ENCODE results near the gene DAZAP2. TPM values are rescaled to one million over a fixed set of nuclear protein-coding genes. Genes with fewer than 3 reads are reported as not detected.

The DAZAP2 gene
- total RNA-seq, 2 experiments from 2014 or later: 292 to 310 TPM

- H3K4me1 ChIP-seq (ENCODE audit: insufficient read depth, low read length): peaks cover 16% of the 10 kb centered on the region
- H3K9me3 Mint-ChIP-seq: no peaks in the 10 kb centered on the region
- H3K27me3 ChIP-seq (ENCODE audit: control insufficient read depth in 1 of 2, insufficient read depth in 2 of 2, low read length in 2 of 2): no peaks in the 10 kb centered on the region
- H3K27ac ChIP-seq (ENCODE audit: low read depth in 1 of 2, low read length in 2 of 2): peak overlapping the region in 1 of 2 donors; percentile 71
- H3K4me3 Mint-ChIP-seq: peak overlapping the region; percentile 94
- intact Hi-C loops (cut with DNase I, micrococcal nuclease): loop anchor here (2.0 to 10.0 kb wide), 5 partner anchors 44 to 169 kb away; partner anchors contain the start of genes TFCP2 (in 2 of the 2), CSRNP2 (in 1 of the 2) and LETMD1 (in 1 of the 2)
- H3K4me1 Mint-ChIP-seq (ENCODE audit: low read depth): peaks cover 33% of the 10 kb centered on the region
- ChIA-PET CTCF (interaction anchor here (1.5 to 4.0 kb wide), 2 partner anchors 22 to 44 kb away, joined by 3 to 40 read pairs; partner anchors contain the start of genes DAZAP2 and TFCP2), POLR2A (interaction anchor here (0.9 to 5.1 kb wide), 13 partner anchors 8 to 152 kb away, joined by 3 to 221 read pairs (median 15); partner anchors contain the start of genes CSRNP2, DAZAP2, SMAGP and TFCP2)
- peak overlapping the region; percentile 98 for H3K4me3 ChIP-seq (ENCODE audit: low read length)
- H3K36me3 ChIP-seq (ENCODE audit: insufficient read depth, low read length): no peaks in the 10 kb centered on the region
- no peak for TF ChIP-seq CTCF (IDR thresholded peaks at IDR 0.05)
- peak overlapping the region; percentile 95 for H3K27ac Mint-ChIP-seq
- peaks cover 10% of the 10 kb centered on the region for H3K36me3 Mint-ChIP-seq (ENCODE audit: low read depth)
- H3K27me3 Mint-ChIP-seq: no peaks in the 10 kb centered on the region
- ATAC-seq (ENCODE audit: poor library complexity) (no peak), DNase-seq (peak in 1 of 14 experiments; percentile 13)
- no peaks in the 10 kb centered on the region for H3K9me3 ChIP-seq (ENCODE audit: control insufficient read depth in 1 of 2, insufficient read depth in 1 of 2, low read length in 2 of 2)
Observed at GRCh38 chr12:51216642-51217041, 22.0 kb upstream of the DAZAP2 start.

DNA sequence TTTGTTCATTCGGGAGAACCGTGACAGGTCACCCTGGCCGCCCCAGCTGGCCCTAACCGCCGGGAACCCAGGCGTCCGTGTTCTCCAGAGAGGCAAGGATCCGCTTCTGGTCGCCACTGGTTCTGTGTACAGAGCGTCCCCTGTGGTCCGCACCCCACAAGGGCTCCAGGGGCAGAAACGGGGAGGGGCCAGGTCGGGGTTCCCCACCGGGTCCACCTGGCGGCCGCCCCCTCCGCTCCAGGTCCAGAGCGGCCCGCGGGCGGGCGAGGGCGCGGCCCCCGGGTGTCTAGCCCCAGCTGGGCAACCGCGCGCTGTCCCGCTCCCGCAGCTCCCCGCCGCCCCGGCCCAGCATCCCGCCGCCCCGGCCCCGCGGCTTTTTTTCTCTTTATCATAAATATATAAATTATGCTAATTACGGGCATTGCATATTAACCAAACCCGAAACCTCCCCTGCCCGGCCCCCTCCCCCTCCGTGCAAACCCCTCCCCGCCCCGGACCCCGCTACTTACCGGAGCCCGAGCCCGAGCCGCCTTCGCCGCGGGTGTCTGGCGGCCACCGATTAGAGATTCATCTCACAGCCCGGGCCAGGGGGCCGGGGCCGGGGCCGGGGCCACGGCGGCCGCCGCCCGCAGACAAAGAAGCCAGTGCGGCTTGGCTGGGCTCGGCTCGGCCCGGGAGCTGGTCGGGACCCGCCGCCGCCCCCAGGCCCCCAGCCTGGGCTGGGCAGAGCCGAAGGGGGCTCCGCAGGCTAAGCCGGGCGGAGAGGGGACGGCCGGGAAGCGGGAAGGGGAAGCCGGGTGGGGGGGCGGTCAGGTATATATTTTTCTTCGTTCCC, 21.3 kb upstream of the DAZAP2 start:
- DNase-seq: peak; percentile 42 to 79 (median 51)
- peak overlapping the region; percentile 98 for H3K27ac Mint-ChIP-seq

More for the DNA sequence above, 21.3 kb upstream of the DAZAP2 start:
- Histone ChIP-seq H3K4me3 (ENCODE audit: low read length) (peak overlapping the region; percentile 98), H3K9me3 (ENCODE audit: control insufficient read depth in 1 of 2, insufficient read depth in 1 of 2, low read length in 2 of 2) (no peaks in the 10 kb centered on the region), H3K4me1 (ENCODE audit: insufficient read depth, low read length) (peaks cover 16% of the 10 kb centered on the region), H3K27ac (ENCODE audit: low read depth in 1 of 2, low read length in 2 of 2) (peak overlapping the region; percentile 86 to 92), H3K36me3 (ENCODE audit: insufficient read depth, low read length) (no peaks in the 10 kb centered on the region), H3K27me3 (ENCODE audit: control insufficient read depth in 1 of 2, insufficient read depth in 2 of 2, low read length in 2 of 2) (no peaks in the 10 kb centered on the region)
- POLR2A ChIA-PET: interaction anchor here (0.9 to 5.1 kb wide), 26 partner anchors 8 to 1789 kb away, joined by 3 to 221 read pairs (median 9); partner anchors contain the start of genes ATF1, BIN2, CSRNP2 and DAZAP2
- Mint-ChIP-seq H3K9me3 (no peaks in the 10 kb centered on the region), H3K4me3 (peak overlapping the region; percentile 94), H3K36me3 (ENCODE audit: low read depth) (peaks cover 10% of the 10 kb centered on the region), H3K27me3 (no peaks in the 10 kb centered on the region), H3K4me1 (ENCODE audit: low read depth) (peaks cover 33% of the 10 kb centered on the region)
- no peak for TF ChIP-seq CTCF (IDR thresholded peaks at IDR 0.05)
- intact Hi-C loops (cut with DNase I, micrococcal nuclease): loop anchor here (2.0 to 10.0 kb wide), 5 partner anchors 45 to 170 kb away; partner anchors contain the start of genes TFCP2 (in 2 of the 2), CSRNP2 (in 1 of the 2) and LETMD1 (in 1 of the 2)
- CTCF ChIA-PET: interaction anchor here (0.5 to 4.0 kb wide), 13 partner anchors 18 to 195 kb away, joined by 3 to 40 read pairs (median 5); partner anchors contain the start of genes DAZAP2, SMAGP and TFCP2
- peak; percentile 45 for ATAC-seq (ENCODE audit: poor library complexity)
